ENCODE results near the gene PLXNA4. TPM values are rescaled to one million over a fixed set of nuclear protein-coding genes. Genes with fewer than 3 reads are reported as not detected.

The PLXNA4 gene
- total RNA-seq, 1 donor from 2014 or later, result 3.3 TPM

DNA sequence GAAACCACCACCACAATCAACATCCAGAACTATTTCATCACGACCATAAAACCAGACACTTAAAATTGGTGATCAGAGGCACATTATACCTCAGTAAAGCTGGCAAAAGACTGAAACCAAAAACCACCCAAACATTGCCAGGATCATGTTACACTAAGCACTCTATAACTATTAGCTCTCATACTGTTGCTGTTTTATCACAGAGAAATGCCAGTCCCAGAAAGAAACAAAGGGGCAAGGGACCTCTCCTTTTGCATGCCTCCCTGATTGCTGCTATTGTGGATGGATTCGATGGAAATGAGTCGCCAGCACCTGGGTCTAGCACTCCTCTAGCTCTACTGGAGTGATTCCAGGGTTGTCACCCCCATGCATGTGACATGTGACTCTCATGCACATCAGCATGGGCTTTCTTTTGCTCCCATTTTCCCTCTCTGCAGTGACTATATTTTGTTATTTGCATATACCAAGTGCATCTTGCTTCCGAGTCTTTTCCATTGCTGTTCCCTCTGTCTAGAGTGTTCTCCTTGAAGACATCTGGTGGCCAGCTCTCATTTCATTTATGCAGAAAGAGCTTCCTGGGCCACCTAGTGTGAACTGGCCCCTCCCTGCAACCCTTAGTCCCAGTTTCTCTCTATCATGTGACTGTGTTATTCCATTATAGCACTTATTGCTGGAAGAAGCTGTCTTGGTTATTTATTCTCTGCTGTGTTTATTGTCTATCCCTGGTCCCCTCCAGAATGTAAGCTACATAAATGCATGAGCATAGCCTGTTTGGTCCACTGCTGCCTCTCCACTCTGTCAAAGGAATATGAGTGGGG is 300.6 kb downstream of the PLXNA4 start:
- DNase-seq (ENCODE audit: low read depth) (no peak), FAIRE-seq (no peak)
- Histone ChIP-seq H3K27me3 (ENCODE audit: insufficient read depth, low read length) (no peaks in the 10 kb centered on the region), H3K9me3 (ENCODE audit: insufficient read depth, low read depth, low read length) (no peaks in the 10 kb centered on the region), H3K4me1 (ENCODE audit: insufficient read depth, low read length) (no peaks in the 10 kb centered on the region), H3K4me2 (ENCODE audit: low read length) (no peak overlapping the region), H3K36me3 (ENCODE audit: insufficient read depth, low read length) (no peaks in the 10 kb centered on the region), H3K79me2 (ENCODE audit: insufficient read depth, low read length) (no peaks in the 10 kb centered on the region), H3K9ac (ENCODE audit: low read length) (no peak overlapping the region), H3K27ac (ENCODE audit: low read depth, low read length) (no peak overlapping the region), H2AFZ (ENCODE audit: low read depth, low read length) (no peak overlapping the region), H4K20me1 (ENCODE audit: insufficient read depth, low read length) (no peaks in the 10 kb centered on the region), H3K4me3 (ENCODE audit: insufficient read depth, low read depth, low read length) (no peak overlapping the region)
- Mint-ChIP-seq H3K27me3 (ENCODE audit: low read depth, unreplicated experiment) (peaks cover 25% of the 10 kb centered on the region), H3K27ac (ENCODE audit: unreplicated experiment) (no peak overlapping the region), H3K4me1 (ENCODE audit: low read depth, unreplicated experiment) (peaks cover 24% of the 10 kb centered on the region), H3K36me3 (ENCODE audit: low read depth, unreplicated experiment) (no peaks in the 10 kb centered on the region), H3K4me3 (ENCODE audit: unreplicated experiment) (no peak overlapping the region), H3K9me3 (ENCODE audit: unreplicated experiment) (no peaks in the 10 kb centered on the region)
- no peak for TF ChIP-seq EZH2 (IDR thresholded peaks at IDR 0.05; ENCODE audit: insufficient read depth, low read length)
- TF ChIP-seq, protein P1, sequence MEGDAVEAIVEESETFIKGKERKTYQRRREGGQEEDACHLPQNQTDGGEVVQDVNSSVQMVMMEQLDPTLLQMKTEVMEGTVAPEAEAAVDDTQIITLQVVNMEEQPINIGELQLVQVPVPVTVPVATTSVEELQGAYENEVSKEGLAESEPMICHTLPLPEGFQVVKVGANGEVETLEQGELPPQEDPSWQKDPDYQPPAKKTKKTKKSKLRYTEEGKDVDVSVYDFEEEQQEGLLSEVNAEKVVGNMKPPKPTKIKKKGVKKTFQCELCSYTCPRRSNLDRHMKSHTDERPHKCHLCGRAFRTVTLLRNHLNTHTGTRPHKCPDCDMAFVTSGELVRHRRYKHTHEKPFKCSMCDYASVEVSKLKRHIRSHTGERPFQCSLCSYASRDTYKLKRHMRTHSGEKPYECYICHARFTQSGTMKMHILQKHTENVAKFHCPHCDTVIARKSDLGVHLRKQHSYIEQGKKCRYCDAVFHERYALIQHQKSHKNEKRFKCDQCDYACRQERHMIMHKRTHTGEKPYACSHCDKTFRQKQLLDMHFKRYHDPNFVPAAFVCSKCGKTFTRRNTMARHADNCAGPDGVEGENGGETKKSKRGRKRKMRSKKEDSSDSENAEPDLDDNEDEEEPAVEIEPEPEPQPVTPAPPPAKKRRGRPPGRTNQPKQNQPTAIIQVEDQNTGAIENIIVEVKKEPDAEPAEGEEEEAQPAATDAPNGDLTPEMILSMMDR (IDR thresholded peaks at IDR 0.05; ENCODE audit: insufficient read depth, low read depth, low read length), result no peak

DNA sequence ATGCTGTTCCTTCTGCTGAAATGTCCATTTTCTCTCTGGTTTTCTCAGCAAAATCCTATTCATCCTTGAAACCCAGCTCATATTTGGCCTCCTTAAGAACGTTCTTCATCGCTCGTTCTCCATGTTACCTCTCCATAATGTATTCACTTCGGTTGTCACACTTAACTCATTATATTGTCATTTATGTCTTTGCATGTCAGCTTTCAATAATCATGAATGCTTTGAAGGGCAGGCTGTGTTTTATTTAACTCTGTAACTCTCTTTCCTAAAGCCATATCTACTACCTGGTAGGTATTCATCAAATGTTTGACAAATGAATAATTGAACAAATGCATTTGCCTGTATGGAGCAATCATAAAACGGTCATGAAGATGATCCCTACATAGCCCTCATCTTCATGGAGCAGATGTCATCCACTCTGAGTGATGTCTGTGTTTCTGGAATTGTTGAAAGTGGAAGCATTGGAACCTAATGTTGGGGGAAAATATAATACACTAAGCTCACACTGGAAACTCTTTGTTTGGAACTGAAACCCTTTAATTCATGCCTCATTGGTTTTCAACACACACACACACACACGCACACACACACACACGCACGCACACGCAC is 303.4 kb downstream of the PLXNA4 start:
- H3K27me3 ChIP-seq (ENCODE audit: insufficient read depth, low read length), result no peaks in the 10 kb centered on the region
- no peaks in the 10 kb centered on the region for H3K79me2 ChIP-seq (ENCODE audit: insufficient read depth, low read length)
- Mint-ChIP-seq H3K4me3 (ENCODE audit: unreplicated experiment) (no peak overlapping the region), H3K36me3 (ENCODE audit: low read depth, unreplicated experiment) (no peaks in the 10 kb centered on the region), H3K27me3 (ENCODE audit: low read depth, unreplicated experiment) (peaks cover 34% of the 10 kb centered on the region), H3K4me1 (ENCODE audit: low read depth, unreplicated experiment) (peaks cover 9% of the 10 kb centered on the region), H3K27ac (ENCODE audit: unreplicated experiment) (no peak overlapping the region), H3K9me3 (ENCODE audit: unreplicated experiment) (no peaks in the 10 kb centered on the region)
- DNase-seq (ENCODE audit: low read depth), result no peak
- H3K4me2 ChIP-seq (ENCODE audit: low read length), result no peak overlapping the region
- H3K27ac ChIP-seq (ENCODE audit: low read depth, low read length), result no peak overlapping the region
- H3K9ac ChIP-seq (ENCODE audit: low read length), result no peak overlapping the region
- no peak overlapping the region for H3K4me3 ChIP-seq (ENCODE audit: insufficient read depth, low read depth, low read length)
- TF ChIP-seq, protein P1 (IDR thresholded peaks at IDR 0.05; ENCODE audit: insufficient read depth, low read depth, low read length), result no peak
- TF ChIP-seq EZH2 (IDR thresholded peaks at IDR 0.05; ENCODE audit: insufficient read depth, low read length), result no peak
- H2AFZ ChIP-seq (ENCODE audit: low read depth, low read length), result no peak overlapping the region
- no peaks in the 10 kb centered on the region for H3K36me3 ChIP-seq (ENCODE audit: insufficient read depth, low read length)
- FAIRE-seq, result no peak
- H4K20me1 ChIP-seq (ENCODE audit: insufficient read depth, low read length), result no peaks in the 10 kb centered on the region
- no peaks in the 10 kb centered on the region for H3K9me3 ChIP-seq (ENCODE audit: insufficient read depth, low read depth, low read length)
- H3K4me1 ChIP-seq (ENCODE audit: insufficient read depth, low read length), result no peaks in the 10 kb centered on the region

DNA sequence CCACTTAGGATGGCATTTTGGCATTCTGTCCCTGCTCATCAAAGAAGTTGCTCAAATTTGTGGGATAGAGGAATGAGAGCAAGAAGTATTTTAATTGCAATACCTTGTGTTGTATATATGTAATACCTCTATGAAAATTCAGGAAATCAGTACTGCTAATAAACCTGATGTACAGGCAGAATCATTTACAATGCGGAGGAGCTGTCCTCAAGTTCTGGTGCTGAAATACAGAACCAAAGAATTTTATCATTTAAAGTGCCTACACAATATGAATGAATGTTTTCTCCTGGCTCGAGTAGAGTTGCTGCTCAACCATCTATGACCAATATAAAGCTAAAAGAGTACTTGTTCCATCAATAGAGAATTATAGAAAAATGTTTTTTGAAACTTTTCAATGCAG is 305.8 kb downstream of the PLXNA4 start:
- no peaks in the 10 kb centered on the region for H3K27me3 ChIP-seq (ENCODE audit: insufficient read depth, low read length)
- no peak overlapping the region for H3K4me3 ChIP-seq (ENCODE audit: insufficient read depth, low read depth, low read length)
- H3K36me3 ChIP-seq (ENCODE audit: insufficient read depth, low read length), result no peaks in the 10 kb centered on the region
- Mint-ChIP-seq H3K4me3 (ENCODE audit: unreplicated experiment) (no peak overlapping the region), H3K4me1 (ENCODE audit: low read depth, unreplicated experiment) (peaks cover 4% of the 10 kb centered on the region), H3K9me3 (ENCODE audit: unreplicated experiment) (no peaks in the 10 kb centered on the region), H3K27ac (ENCODE audit: unreplicated experiment) (no peak overlapping the region), H3K27me3 (ENCODE audit: low read depth, unreplicated experiment) (peaks cover 48% of the 10 kb centered on the region), H3K36me3 (ENCODE audit: low read depth, unreplicated experiment) (no peaks in the 10 kb centered on the region)
- DNase-seq (ENCODE audit: low read depth) (no peak), FAIRE-seq (no peak)
- H3K79me2 ChIP-seq (ENCODE audit: insufficient read depth, low read length), result no peaks in the 10 kb centered on the region
- TF ChIP-seq, protein P1 (IDR thresholded peaks at IDR 0.05; ENCODE audit: insufficient read depth, low read depth, low read length), result no peak
- no peak for TF ChIP-seq EZH2 (IDR thresholded peaks at IDR 0.05; ENCODE audit: insufficient read depth, low read length)
- H3K9ac ChIP-seq (ENCODE audit: low read length), result no peak overlapping the region
- H2AFZ ChIP-seq (ENCODE audit: low read depth, low read length), result no peak overlapping the region
- no peaks in the 10 kb centered on the region for H3K9me3 ChIP-seq (ENCODE audit: insufficient read depth, low read depth, low read length)
- H3K4me1 ChIP-seq (ENCODE audit: insufficient read depth, low read length), result no peaks in the 10 kb centered on the region
- no peaks in the 10 kb centered on the region for H4K20me1 ChIP-seq (ENCODE audit: insufficient read depth, low read length)
- no peak overlapping the region for H3K27ac ChIP-seq (ENCODE audit: low read depth, low read length)
- no peak overlapping the region for H3K4me2 ChIP-seq (ENCODE audit: low read length)

Data from astrocyte (in vitro differentiated cells and primary cell).